H1 (cell line): Measurements from ENCODE around the gene LY6G5B. TPM values are rescaled to one million over a fixed set of nuclear protein-coding genes. Genes with fewer than 3 reads are reported as not detected.

Experiments used
- CTCF ChIA-PET: fragments of 300-600 bp; sonication (Branson Sonifier 250); formaldehyde crosslinking; loops from one replicate; lab custom pipeline; 2021; ENCODE audit not compliant: partially characterized antibody; lab: Charles Lee
- POLR2A ChIA-PET: fragments of 300-600 bp; sonication (Branson Sonifier 250); formaldehyde crosslinking; loops from one replicate; lab custom pipeline; 2021; ENCODE audit warnings: inconsistent platforms; ENCODE audit not compliant: partially characterized antibody; lab: Charles Lee
- DNase-seq, 2 experiments: peaks; one replicate each; pipeline versions ENCODE4 v3.0.0 to v3.0.0-alpha.2; 2010 to 2022; ENCODE audit warnings: low spot score in 2 of 2, low read depth in 1 of 2, mixed read lengths in 1 of 2
- FAIRE-seq: peaks from 2 replicates; lab custom pipeline; 2011; peaks lifted over from hg19 to GRCh38; lab: Jason Lieb, UNC
- H2AFZ ChIP-seq: 2 replicates; pipeline ENCODE4 v1.8.1; 2012; ENCODE audit warnings: low read length, inconsistent platforms
- H2AK5ac ChIP-seq: 2 replicates; pipeline ENCODE4 v1.6.1; 2013; ENCODE audit warnings: low read depth, low read length
- H2BK120ac ChIP-seq: replicated peaks from 2 replicates; pipeline ENCODE3; 2013; ENCODE audit warnings: low read depth, low read length, inconsistent platforms
- H2BK12ac ChIP-seq: 2 replicates; pipeline ENCODE4 v1.6.1; 2013; ENCODE audit warnings: low read depth, low read length
- H2BK15ac ChIP-seq: 2 replicates; pipeline ENCODE4 v1.6.1; 2013; ENCODE audit warnings: low read length
- H2BK20ac ChIP-seq: 2 replicates; pipeline ENCODE4 v1.6.1; 2013; ENCODE audit warnings: low read length
- H2BK5ac ChIP-seq: 2 replicates; pipeline ENCODE4 v1.6.1; 2013; ENCODE audit warnings: low read depth, low read length
- H3K14ac ChIP-seq: 2 replicates; pipeline ENCODE4 v1.6.1; 2013; ENCODE audit warnings: inconsistent platforms; ENCODE audit not compliant: insufficient read length
- H3K18ac ChIP-seq: 2 replicates; pipeline ENCODE4 v1.6.1; 2013; ENCODE audit warnings: low read length; ENCODE audit errors: extremely low read depth
- H3K23ac ChIP-seq: 2 replicates; pipeline ENCODE4 v1.6.1; 2013; ENCODE audit warnings: inconsistent platforms; ENCODE audit not compliant: insufficient read length
- H3K23me2 ChIP-seq: 2 replicates; pipeline ENCODE4 v1.6.1; 2013; ENCODE audit warnings: low read depth, low read length
- H3K27ac ChIP-seq: 2 replicates; pipeline ENCODE4 v1.6.1; 2011; ENCODE audit warnings: low read depth, low read length, inconsistent platforms
- H3K27me3 ChIP-seq, 4 experiments: replicated peaks in 1 of 4; 1 replicate in 1 of 4; 2 replicates in 3 of 4; pipeline versions ENCODE4 v1.6.1 to v1.8.1; 2011 to 2013; ENCODE audit warnings: low read length in 3 of 4, mild to moderate bottlenecking in 3 of 4, inconsistent platforms in 2 of 4, mixed read lengths in 2 of 4, moderate library complexity in 1 of 4; ENCODE audit not compliant: control insufficient read depth in 3 of 4, insufficient read depth in 3 of 4; ENCODE audit errors: extremely low read depth in 1 of 4
- H3K36me3 ChIP-seq, 4 experiments: 2 replicates each; pipeline versions ENCODE4 v1.6.1 to v1.8.1; 2011 to 2013; ENCODE audit warnings: mild to moderate bottlenecking in 4 of 4, low read length in 3 of 4, moderate library complexity in 2 of 4, control low read depth in 1 of 4, inconsistent platforms in 1 of 4; ENCODE audit not compliant: insufficient read depth in 4 of 4, control insufficient read depth in 2 of 4
- H3K4ac ChIP-seq: replicated peaks from 2 replicates; pipeline ENCODE3; 2013; ENCODE audit warnings: low read length, low read depth, mixed read lengths, inconsistent platforms; ENCODE audit not compliant: insufficient read length
- H3K4me1 ChIP-seq, 4 experiments: replicated peaks in 1 of 4; 1 replicate in 1 of 4; 2 replicates in 3 of 4; pipeline versions ENCODE4 v1.6.1 to v1.8.1; 2011 to 2013; ENCODE audit warnings: low read length in 3 of 4, inconsistent platforms in 2 of 4, mixed read lengths in 1 of 4; ENCODE audit not compliant: insufficient read depth in 4 of 4, control insufficient read depth in 3 of 4
- H3K4me2 ChIP-seq, 2 experiments: 2 replicates each; pipeline versions ENCODE4 v1.6.1 to v1.8.1; 2011 to 2013; ENCODE audit warnings: low read depth in 2 of 2, low read length in 2 of 2, control low read depth in 1 of 2, inconsistent platforms in 1 of 2, mild to moderate bottlenecking in 1 of 2; ENCODE audit not compliant: insufficient read depth in 1 of 2
- H3K4me3 ChIP-seq, 4 experiments: fragments of 200-600, 300-600 bp in 1 of 4; sonication (generic), shearing (Covaris generic), sonication (Bioruptor Twin) in 1 of 4; 2 replicates each; pipeline versions ENCODE4 v1.5.1 to v1.8.1; 2011 to 2016; ENCODE audit warnings: low read length in 4 of 4, low read depth in 3 of 4, control low read depth in 2 of 4, inconsistent platforms in 2 of 4, mild to moderate bottlenecking in 2 of 4, mixed read lengths in 1 of 4, moderate library complexity in 1 of 4; ENCODE audit not compliant: insufficient read depth in 2 of 4; ENCODE audit errors: extremely low read depth in 1 of 4
- H3K56ac ChIP-seq: replicated peaks from 2 replicates; pipeline ENCODE3; 2013; ENCODE audit warnings: low read depth, mild to moderate bottlenecking, mixed read lengths, low read length, inconsistent platforms; ENCODE audit not compliant: insufficient read length
- H3K79me1 ChIP-seq: 2 replicates; pipeline ENCODE4 v1.6.1; 2013; ENCODE audit warnings: low read depth, low read length, control low read depth
- H3K79me2 ChIP-seq, 2 experiments: 2 replicates each; pipeline versions ENCODE4 v1.6.1 to v1.8.1; 2012 to 2013; ENCODE audit warnings: low read length in 2 of 2, mild to moderate bottlenecking in 2 of 2, inconsistent platforms in 1 of 2; ENCODE audit not compliant: insufficient read depth in 2 of 2, control insufficient read depth in 1 of 2
- H3K9ac ChIP-seq, 4 experiments: replicated peaks in 1 of 4; 1 replicate in 1 of 4; 2 replicates in 3 of 4; pipeline versions ENCODE4 v1.6.1 to v1.8.1; 2011 to 2013; ENCODE audit warnings: low read depth in 3 of 4, low read length in 3 of 4, control low read depth in 2 of 4, mild to moderate bottlenecking in 2 of 4, moderate library complexity in 2 of 4, inconsistent platforms in 1 of 4; ENCODE audit errors: extremely low read depth in 1 of 4
- H3K9me3 ChIP-seq, 2 experiments: 2 replicates each; pipeline versions ENCODE4 v1.6.1 to v1.8.1; 2012 to 2013; ENCODE audit warnings: mild to moderate bottlenecking in 2 of 2, moderate library complexity in 2 of 2, control low read depth in 1 of 2, inconsistent platforms in 1 of 2, low read depth in 1 of 2, low read length in 1 of 2, mixed read lengths in 1 of 2; ENCODE audit not compliant: insufficient read depth in 2 of 2
- H4K20me1 ChIP-seq, 2 experiments: replicated peaks in 1 of 2; 2 replicates each; pipeline versions ENCODE3 to v1.8.1; 2011 to 2013; ENCODE audit warnings: inconsistent platforms in 2 of 2, low read length in 2 of 2, mild to moderate bottlenecking in 1 of 2; ENCODE audit not compliant: insufficient read depth in 2 of 2, control insufficient read depth in 1 of 2
- H4K5ac ChIP-seq: 2 replicates; pipeline ENCODE4 v1.6.1; 2013; ENCODE audit warnings: low read length, low read depth, mixed read lengths, inconsistent platforms; ENCODE audit not compliant: insufficient read length
- H4K8ac ChIP-seq: 2 replicates; pipeline ENCODE4 v1.8.0; 2013; ENCODE audit warnings: mild to moderate bottlenecking, moderate library complexity, low read length, inconsistent platforms; ENCODE audit not compliant: insufficient read depth; ENCODE audit errors: extremely low read depth
- H4K91ac ChIP-seq: replicated peaks from 2 replicates; pipeline ENCODE3; 2013; ENCODE audit warnings: low read length, mixed read lengths, inconsistent platforms; ENCODE audit not compliant: insufficient read length
- HDAC6 ChIP-seq: IDR thresholded peaks from one replicate; pipeline ENCODE4 v1.7.1; 2012; ENCODE audit warnings: low read depth, mild to moderate bottlenecking, inconsistent platforms, low read length, moderate library complexity
- KDM1A ChIP-seq: fragments of 200-600, 300-600 bp; sonication (generic); IDR thresholded peaks from 2 replicates; pipeline ENCODE4 v1.7.1; 2016; ENCODE audit warnings: mild to moderate bottlenecking, low read length, borderline replicate concordance
- RNF2 ChIP-seq: fragments of 200-900, 300-1000 bp; sonication (generic); IDR thresholded peaks from 2 replicates; pipeline ENCODE4 v1.7.1; 2016; ENCODE audit warnings: borderline replicate concordance, low read depth, mild to moderate bottlenecking, antibody characterized with exemption, low read length; ENCODE audit not compliant: poor library complexity, severe bottlenecking; ENCODE audit errors: missing control alignments
- SP1 ChIP-seq: IDR thresholded peaks from 2 replicates; pipeline ENCODE4 v1.6.1; 2011; ENCODE audit warnings: low read depth, low read length
- SRF ChIP-seq: IDR thresholded peaks from 2 replicates; pipeline ENCODE4 v1.6.1; 2011; ENCODE audit warnings: mild to moderate bottlenecking, low read depth, low read length, moderate library complexity
- WGBS, 2 experiments: shearing (Covaris generic) in 1 of 2; methylation state at CpG; one replicate each; pipeline versions ENCODE4 v1.1.6 to v1.1.7; 2013 to 2015; ENCODE audit warnings: low lambda C conversion rate in 2 of 2, mixed read lengths in 2 of 2, inconsistent platforms in 1 of 2, low coverage in 1 of 2, missing lambda C conversion rate in 1 of 2; ENCODE audit not compliant: insufficient replicate concordance in 2 of 2, insufficient coverage in 1 of 2, insufficient read length in 1 of 2; ENCODE audit errors: extremely low coverage in 1 of 2, missing lambda C conversion rate in 1 of 2; 5-methylcytosine and 5-hydroxymethylcytosine counted together
- polyA plus RNA-seq, 7 experiments: library from polyadenylated mRNA; depleted of rRNA in 3 of 7; stranded (reverse) in 5 of 7; unstranded in 2 of 7; fragments of >200 nt in 5 of 7; fragments of 200-250 nt in 2 of 7; gene quantifications; 1 replicate in 5 of 7; 2 replicates in 1 of 7; 4 replicates in 1 of 7; pipeline versions ENCODE4 v1.2.1 to v1.2.3, GENCODE V29; 2011 to 2013; ENCODE audit warnings: missing spikeins in 2 of 7, mixed read lengths in 2 of 7
- total RNA-seq: library from RNA; stranded (reverse); fragmentation: NEBNext Ultra II Directional; extraction: Animal tissue kit (Norgen Biotek cat#: 25700); gene quantifications from 2 replicates; pipeline ENCODE4 v1.2.1, GENCODE V29; 2021

Gene LY6G5B
- total and polyA plus RNA-seq, 2 of the 8 experiments (the other 6 are each of a cell fraction or from before 2014, with no cell fraction given), result 10.6 to 12.6 TPM

- Histone ChIP-seq H3K56ac (no peak overlapping the region), H3K79me2 (peaks cover 24 to 46% of the 10 kb centered on the region in 2 experiments), H2BK12ac (no peak overlapping the region), H3K27ac (0 out of 2 replicates have a peak overlapping the region, but pooled peaks have one; percentile 10), H3K14ac (no peak overlapping the region), H2AK5ac (no peak overlapping the region), H2BK5ac (no peak overlapping the region), H3K18ac (no peak overlapping the region), H2BK120ac (no peak overlapping the region), H4K20me1 (peaks cover 4 to 15% of the 10 kb centered on the region in 2 experiments), H3K36me3 (peaks cover 38 to 52% (median 41%) of the 10 kb centered on the region in 4 experiments), H3K23ac (no peak overlapping the region), H3K79me1 (peaks cover 11% of the 10 kb centered on the region; the same call in 1 of the 2 replicates), H3K23me2 (peaks cover 5% of the 10 kb centered on the region; the same call in 1 of the 2 replicates), H3K4me3 (peak overlapping the region; percentile 88 to 98 (median 98)), H2BK20ac (no peak overlapping the region)
- CTCF ChIA-PET, result interaction anchor here (0.9 to 2.7 kb wide), 8 partner anchors 12 to 107 kb away, joined by 3 to 10 read pairs (median 6); partner anchors contain the start of genes ATP6V1G2, BAG6, DDAH2 and LST1
- FAIRE-seq, result no peak
- TF ChIP-seq HDAC6 (no peak), RNF2 (no peak), KDM1A (no peak), SP1 (no peak), SRF (no peak)
- TF ChIP-seq, all 59 proteins: peak for 0
- no peak overlapping the region for H4K91ac ChIP-seq
- H4K5ac ChIP-seq, result peak overlapping the region; percentile 54
- H3K9ac ChIP-seq, result peak overlapping the region; percentile 93 to 94 (median 94)
- H3K27me3 ChIP-seq, result no peaks in the 10 kb centered on the region
- POLR2A ChIA-PET, result interaction anchor here (0.6 to 34.9 kb wide), 24 partner anchors 8 to 350 kb away, joined by 3 to 883 read pairs (median 5); partner anchors contain the start of genes APOM, ATP6V1G2, BAG6 and C6orf47
- WGBS, 2 experiments, result 56% methylated on average over 4 of the region's 4 CpGs; no CpG with 5 or more reads in 1 of the 2 experiments
- no peak overlapping the region for H3K4ac ChIP-seq
- DNase-seq, result no peak
- H3K4me1 ChIP-seq, result peaks cover 0 to 2% (median 0%) of the 10 kb centered on the region in 4 experiments; a peak in 1 of 7 replicates
- peak overlapping the region; percentile 81 to 93 for H3K4me2 ChIP-seq
- no peak overlapping the region for H4K8ac ChIP-seq
- no peak overlapping the region for H2BK15ac ChIP-seq
- no peak overlapping the region for H2AFZ ChIP-seq
- no peaks in the 10 kb centered on the region for H3K9me3 ChIP-seq
These were observed 47.8 kb upstream of the LY6G5B start for GRCh38 chr6:31621991-31622390.
